HG02973 (cell line): ENCODE results near the gene RGS12.

ENCODE experiments used
- ATAC-seq: cut with Tn5 transposase; IDR thresholded peaks from one replicate; pipeline ENCODE4 v1.9.1; 2021; ENCODE audit warnings: moderate library complexity; ENCODE audit not compliant: unreplicated experiment

RGS12 gene

GRCh38 chr4:3269991-3270611 is 22.7 kb upstream of the RGS12 start:
- no peak for ATAC-seq

- no peak for ATAC-seq
Measured at GRCh38 chr4:3271131-3271530, 21.7 kb upstream of the RGS12 start.

GRCh38 chr4:3276986-3277385 is 15.8 kb upstream of the RGS12 start:
- ATAC-seq = no peak

DNA sequence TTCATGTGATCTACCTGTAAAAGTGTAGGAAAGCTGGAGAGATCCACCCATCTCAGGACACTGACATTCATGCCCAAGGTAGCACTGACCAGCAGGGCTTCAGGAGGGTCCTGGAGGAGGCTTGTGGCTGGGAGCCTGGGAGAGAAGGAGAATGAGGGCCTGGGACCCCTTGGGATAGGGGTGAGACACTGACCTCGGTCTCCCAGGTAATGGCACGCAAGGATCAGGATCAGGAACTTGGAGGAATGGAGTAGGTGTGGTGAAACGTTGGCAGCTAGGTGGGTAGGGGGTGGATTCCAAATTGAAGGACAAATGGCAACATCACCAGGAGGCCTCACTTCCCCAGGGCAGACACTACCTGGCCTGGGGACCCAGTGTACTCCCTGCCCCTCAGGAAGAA is 12.4 kb upstream of the RGS12 start:
- ATAC-seq = no peak

- ATAC-seq = no peak
Measured at GRCh38 chr4:3283483-3283882, 9.3 kb upstream of the RGS12 start.

- ATAC-seq = no peak
Measured at GRCh38 chr4:3283916-3284315, 8.9 kb upstream of the RGS12 start.

DNA sequence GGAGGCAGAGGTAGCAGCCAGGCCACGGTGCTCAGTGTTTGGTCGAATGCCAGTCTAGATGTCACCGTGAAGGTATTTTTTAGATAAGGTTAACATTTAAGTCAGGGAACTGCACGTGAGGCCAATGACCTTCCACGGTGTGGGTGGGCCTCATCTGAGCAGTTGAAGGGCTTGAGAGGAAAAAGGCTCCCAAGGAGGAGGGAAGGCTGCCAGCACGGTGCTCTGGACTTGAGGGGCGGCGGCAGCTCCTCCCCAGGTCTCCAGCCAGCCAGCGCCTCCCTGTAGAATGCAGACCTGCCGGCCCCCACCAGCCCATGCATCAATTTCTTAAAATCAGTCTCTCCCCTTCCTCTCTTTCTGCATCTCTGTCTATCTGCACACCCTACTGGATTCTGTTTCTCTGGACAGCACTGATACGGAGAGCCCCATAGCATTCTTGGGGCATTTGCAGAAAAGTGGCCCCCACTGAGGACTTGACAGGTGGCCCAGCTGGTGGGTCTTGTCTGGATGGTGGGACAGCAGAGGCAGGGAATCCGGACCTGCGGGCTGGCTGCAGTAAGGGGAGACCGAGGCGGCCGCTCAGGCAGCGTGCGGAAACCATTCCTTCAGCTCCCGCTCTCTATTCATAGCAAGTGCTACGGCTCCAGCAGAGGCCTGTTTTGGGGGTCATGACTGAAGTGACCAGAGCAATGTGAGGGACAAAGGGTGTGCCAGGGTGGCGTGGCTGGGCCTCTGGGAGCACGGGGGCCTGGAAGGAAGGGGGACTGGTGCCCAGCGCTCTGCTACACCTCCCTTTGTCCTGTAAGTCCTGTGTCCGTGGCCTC is 7.9 kb upstream of the RGS12 start:
- ATAC-seq = no peak

DNA sequence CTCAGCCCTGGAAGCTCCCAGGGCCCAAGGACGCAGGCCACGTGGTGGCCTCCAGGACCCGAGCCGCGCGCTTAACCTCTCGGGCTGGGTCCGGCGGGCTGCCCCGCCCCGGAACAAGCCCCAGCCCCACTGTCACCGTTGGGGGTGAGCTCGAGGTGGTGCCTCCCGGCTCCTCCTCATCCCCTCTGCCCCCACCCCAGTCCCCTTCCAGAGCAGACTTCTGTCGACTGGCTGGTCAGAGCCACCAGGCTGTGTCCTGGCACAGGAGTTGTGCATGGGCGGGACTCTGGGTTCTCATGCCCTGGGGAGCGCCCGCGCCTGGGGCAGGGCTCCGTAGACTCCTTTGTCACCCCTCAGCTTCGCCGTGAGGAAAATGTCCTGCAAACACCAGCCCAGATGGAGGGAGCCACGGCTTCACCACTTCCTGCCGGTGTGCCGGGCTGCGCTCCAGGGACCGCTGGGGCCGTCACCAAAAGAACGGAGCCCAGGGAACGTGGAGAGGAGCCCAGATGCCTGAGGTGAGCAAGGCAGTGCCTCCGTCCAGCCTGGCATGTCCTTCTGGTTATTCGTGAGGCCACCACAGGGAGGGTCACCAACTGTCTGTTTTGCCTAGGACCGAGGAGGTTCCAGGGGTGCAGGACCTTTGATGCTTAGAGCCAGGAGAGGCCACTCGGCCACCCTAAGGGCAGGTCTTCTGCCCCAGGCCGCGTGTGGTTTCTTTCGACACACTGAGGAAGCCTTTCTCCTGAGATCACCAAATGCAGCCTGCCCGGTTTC is 7.1 kb upstream of the RGS12 start:
- peak; percentile 79 for ATAC-seq

GRCh38 chr4:3286335-3287175 is 6.3 kb upstream of the RGS12 start:
- no peak for ATAC-seq

GRCh38 chr4:3287271-3287971 is 5.4 kb upstream of the RGS12 start:
- no peak for ATAC-seq

GRCh38 chr4:3287972-3288570 is 4.8 kb upstream of the RGS12 start:
- ATAC-seq = no peak

DNA sequence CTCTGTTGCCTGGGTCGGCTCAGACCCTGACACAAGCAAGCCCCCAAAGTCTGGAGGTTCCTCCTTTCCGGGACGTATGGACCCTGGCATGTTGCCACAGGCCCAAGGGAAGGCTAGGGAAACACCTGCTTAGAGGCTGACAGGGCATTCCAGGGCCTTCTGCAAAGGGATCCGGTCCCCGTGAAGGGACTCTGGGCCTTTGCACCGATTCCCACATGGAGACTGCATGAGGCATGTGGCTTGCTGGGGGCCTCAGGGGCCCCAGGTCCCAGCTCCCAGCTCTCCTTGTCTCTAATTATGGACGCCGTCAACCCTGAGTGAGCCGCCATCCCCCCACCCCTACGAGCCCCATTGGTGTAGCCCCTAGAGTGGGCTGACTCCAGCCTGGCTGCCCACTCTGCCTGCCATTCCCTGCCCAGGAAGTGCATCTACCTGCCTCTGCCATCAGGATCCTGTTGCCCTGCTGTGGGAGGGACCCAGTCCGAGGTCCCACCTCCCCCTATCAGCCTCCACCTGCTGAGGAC is 4.2 kb upstream of the RGS12 start:
- no peak for ATAC-seq

DNA sequence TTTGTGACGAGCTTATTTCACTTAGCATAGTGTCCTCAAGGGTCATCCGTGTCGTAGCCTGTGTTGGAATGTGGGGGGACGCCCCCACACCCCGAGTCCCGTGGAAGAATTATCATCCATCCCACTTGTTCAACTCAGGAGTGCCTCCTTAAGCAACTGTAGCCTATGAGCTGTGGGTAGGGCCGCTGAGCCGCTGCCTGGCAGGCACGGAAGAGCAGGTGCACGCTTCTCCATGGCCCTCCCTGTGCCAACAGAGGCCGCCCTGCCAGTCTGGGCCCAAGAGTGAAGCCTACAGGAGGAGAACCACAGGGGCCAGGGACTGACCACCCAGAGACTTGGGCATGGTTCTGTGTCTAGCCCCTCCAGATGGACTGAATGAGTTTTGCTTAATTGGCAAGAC is 2.3 kb upstream of the RGS12 start:
- no peak for ATAC-seq

DNA sequence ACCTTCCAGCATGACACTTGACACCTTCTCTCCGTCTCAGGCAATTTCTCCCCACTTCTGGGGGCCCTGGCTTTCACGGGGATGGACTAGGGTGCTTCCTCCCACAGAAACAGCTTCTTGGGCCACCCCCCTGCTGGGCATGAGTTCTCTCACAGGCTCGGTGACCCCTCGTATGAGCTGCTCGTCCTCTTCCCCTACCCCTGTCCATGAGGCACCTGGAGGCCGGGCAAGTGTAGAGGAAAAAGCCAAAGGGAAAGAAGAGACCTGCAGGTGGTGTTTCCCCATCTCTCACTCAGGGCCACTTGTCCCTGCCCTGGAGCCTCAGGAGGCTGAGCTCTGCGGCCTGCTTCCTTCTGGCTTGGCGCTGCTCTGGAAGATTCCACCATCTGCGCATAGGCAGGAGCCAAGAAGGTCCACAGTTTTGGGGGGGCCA is 1.9 kb upstream of the RGS12 start:
- no peak for ATAC-seq

DNA sequence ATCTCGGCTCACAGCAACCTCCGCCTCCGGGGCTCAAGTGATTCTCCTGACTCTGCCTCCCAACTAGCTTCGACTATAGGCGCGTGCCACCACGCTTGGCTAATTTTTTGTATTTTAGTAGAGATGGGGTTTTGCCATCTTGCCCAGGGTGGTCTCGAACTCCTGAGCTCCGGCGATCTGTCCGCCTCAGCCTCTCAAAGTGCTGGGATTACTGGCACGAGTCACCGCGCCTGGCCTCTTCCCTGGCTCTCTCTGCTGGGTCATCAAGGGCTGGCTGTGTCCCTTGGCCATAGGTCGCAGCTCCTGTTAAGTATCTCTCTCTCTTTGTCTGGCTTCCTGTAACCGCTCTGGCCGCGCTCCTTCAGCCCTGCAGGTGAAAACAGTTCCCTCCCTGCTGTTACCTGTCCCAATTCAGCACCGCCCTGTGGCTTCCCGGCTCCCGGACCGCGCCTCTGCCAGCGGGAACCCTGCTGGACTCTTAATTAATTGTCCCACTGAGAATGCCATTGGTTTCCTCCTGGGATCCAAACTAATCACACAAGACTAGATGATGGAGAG is 1.3 kb upstream of the RGS12 start:
- no peak for ATAC-seq

- ATAC-seq = peak; percentile 11
Measured at GRCh38 chr4:3291969-3292570, 751 bp upstream of the RGS12 start.

GRCh38 chr4:3293401-3294391 is 875 bp downstream of the RGS12 start:
- ATAC-seq = no peak
